D721Med (cell line): ENCODE results near the gene ERBB4.

Experiments used
- DNase-seq: peaks from one replicate; pipeline ENCODE4 v3.0.0; 2011; ENCODE audit warnings: low spot score; ENCODE audit not compliant: insufficient read length
- FAIRE-seq: peaks from 2 replicates; lab custom pipeline; 2011; peaks lifted over from hg19 to GRCh38; lab: Jason Lieb, UNC
- CTCF ChIP-seq: IDR thresholded peaks from 2 replicates; pipeline ENCODE4 v1.5.1; 2012; ENCODE audit warnings: mild to moderate bottlenecking, control low read depth; ENCODE audit not compliant: insufficient read depth; ENCODE audit errors: missing control alignments

ERBB4 gene

GRCh38 chr2:212173756-212174510 lies 364.7 kb downstream of the ERBB4 start:
- FAIRE-seq: no peak
- no peak for DNase-seq
- no peak for TF ChIP-seq CTCF

GRCh38 chr2:212173331-212173730 lies 365.3 kb downstream of the ERBB4 start:
- DNase-seq: no peak
- no peak for FAIRE-seq
- no peak for TF ChIP-seq CTCF

- TF ChIP-seq CTCF: no peak
These were observed 368.2 kb downstream of the ERBB4 start for GRCh38 chr2:212170382-212170781.

GRCh38 chr2:212158081-212158480 lies 380.5 kb downstream of the ERBB4 start:
- FAIRE-seq (no peak), DNase-seq (no peak)
- no peak for TF ChIP-seq CTCF

More at GRCh38 chr2:212170382-212170781, 368.2 kb downstream of the ERBB4 start:
- no peak for DNase-seq
- no peak for FAIRE-seq

GRCh38 chr2:212157012-212157411 lies 381.6 kb downstream of the ERBB4 start:
- no peak for TF ChIP-seq CTCF
- FAIRE-seq (no peak), DNase-seq (no peak)

- DNase-seq: no peak
- TF ChIP-seq CTCF: no peak
- FAIRE-seq: no peak
These were observed 382.5 kb downstream of the ERBB4 start for GRCh38 chr2:212156088-212156487.

- peak; percentile 74 for FAIRE-seq
- no peak for TF ChIP-seq CTCF
- DNase-seq: no peak
These were observed 384.1 kb downstream of the ERBB4 start for GRCh38 chr2:212154477-212154878.
